HTERT RPE-1 (cell line): ENCODE results near the gene WFDC12.

Source experiments
- in situ Hi-C: fragments of 300-500 bp; cut with MboI; formaldehyde crosslinking; loops from 4 replicates; pipeline ENCODE4 v1.14.3; 2020; ENCODE audit warnings: low sequenced_read_pairs

WFDC12 gene

GRCh38 chr20:45092898-45093297 lies 31.4 kb downstream of the WFDC12 start:
- in situ Hi-C loops: no loop called here

DNA sequence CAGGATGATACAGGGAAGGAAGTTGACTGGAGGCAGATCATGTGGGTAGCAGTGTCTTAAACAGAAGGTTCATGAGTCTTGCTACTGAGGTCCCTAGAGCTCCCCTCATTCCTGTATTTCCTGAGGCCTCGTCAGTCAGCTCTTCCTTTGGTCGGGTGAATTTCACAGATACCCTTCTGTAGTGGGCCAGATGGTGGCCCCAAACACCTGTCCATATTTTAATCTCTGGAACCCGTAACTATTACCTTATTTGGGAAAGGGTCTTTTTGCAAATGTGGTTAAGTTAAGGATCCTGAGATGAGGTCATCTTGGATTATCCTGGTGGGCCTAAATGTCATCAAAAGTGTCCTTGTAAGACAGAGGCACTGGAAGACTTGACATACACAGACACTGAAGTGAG lies 32.9 kb downstream of the WFDC12 start:
- in situ Hi-C loops: no loop called here

GRCh38 chr20:45090481-45090880 lies 33.8 kb downstream of the WFDC12 start:
- in situ Hi-C loops: no loop called here

GRCh38 chr20:45088247-45088646 lies 36.0 kb downstream of the WFDC12 start:
- in situ Hi-C loops: no loop called here

- in situ Hi-C loops: no loop called here
These were observed 36.5 kb downstream of the WFDC12 start for GRCh38 chr20:45087814-45088213.

DNA sequence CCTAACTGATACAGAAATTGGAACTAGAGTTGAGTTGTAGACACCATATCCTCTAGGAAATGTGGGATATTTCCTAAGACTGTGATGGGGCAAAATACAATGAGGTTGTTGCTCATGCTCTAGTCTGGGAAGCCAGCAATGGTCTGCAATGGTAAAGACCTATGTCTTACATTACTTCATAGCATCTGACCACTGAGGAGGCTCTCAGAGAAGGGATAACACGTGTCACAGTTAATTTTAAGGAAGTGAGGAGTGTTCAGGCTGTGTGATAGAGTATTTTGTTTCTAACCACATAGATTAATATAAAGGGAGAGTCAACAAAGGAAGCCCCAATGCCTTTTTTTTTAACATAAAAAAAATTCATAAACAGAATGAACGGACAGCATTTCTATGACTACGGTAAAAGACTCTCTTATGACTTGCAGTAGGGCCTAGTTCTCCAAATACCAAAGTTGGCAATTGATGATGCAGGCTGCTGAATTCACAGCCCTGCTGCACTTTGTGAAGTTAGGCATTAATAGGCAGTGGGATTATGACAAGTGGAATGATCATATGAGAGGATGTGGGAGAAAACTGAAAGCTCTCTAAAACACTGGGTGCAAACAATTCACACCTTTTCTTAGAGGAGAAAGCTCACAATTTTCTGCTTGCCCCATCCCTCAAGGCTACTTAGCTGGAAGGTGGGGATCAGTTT lies 37.0 kb downstream of the WFDC12 start:
- in situ Hi-C loops: no loop called here

DNA sequence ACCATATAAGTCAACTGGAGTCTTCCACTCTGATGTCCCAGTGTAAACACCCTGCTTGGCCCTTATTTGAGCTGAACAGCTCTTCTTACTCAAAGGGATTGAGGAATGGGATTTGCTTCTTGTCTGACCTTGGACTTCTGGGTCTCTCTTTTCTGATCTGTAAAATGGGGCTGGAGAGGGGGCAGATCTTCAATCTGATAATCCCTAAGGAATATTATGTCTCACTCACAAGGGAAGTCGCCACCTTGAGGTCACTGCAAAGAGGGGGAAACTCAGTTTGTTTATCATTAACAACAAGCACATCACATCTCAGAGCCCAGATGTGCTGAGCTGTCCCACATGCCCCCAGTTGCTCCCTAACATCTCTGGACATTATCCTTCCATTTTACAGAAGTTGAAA lies 38.4 kb downstream of the WFDC12 start:
- in situ Hi-C loops: no loop called here

GRCh38 chr20:45085289-45085688 lies 39.0 kb downstream of the WFDC12 start:
- in situ Hi-C loops: no loop called here

DNA sequence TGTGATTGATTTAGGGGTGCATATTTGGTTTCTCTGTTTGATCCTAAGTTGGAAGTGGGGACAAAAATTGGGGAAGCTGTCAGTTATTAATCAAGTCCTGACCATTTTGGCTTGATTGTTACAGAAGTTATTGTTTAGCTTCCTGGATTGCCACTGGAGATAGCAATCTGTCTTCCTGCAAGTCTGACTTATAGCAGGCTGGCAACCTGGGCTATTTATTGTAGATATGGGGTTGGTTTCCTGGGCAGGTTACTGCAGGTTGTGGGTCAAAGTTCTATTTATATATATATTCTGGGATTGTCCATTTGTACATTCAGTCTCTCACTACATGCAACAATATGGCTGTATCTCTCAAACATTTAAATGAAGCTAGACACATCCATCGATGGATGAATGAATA lies 41.1 kb downstream of the WFDC12 start:
- in situ Hi-C loops: no loop called here

DNA sequence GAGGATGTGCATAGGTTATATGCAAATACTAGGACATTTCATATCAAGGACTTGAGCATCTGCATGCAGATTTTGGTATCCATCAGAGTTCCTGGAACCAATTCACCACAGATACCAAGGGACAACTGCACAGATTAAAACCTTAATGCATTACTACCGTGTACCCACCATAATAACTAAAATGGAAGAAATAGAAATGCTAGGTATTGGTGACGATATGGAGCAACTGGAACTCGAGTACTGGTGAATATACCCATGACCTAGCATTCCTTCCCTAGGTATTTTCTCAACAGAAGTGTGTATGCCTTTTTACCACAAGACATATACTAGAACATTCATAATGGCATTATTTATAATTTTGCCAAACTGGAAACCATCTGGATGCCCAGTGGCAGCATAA lies 41.8 kb downstream of the WFDC12 start:
- in situ Hi-C loops: no loop called here

GRCh38 chr20:45080867-45081624 lies 43.2 kb downstream of the WFDC12 start:
- in situ Hi-C loops: no loop called here

- in situ Hi-C loops: no loop called here
These were observed 46.7 kb downstream of the WFDC12 start for GRCh38 chr20:45077559-45077958.
